Vagina (tissue), 2 donors: Measurements from ENCODE around the gene SEMA4D.

Source experiments
- CTCF ChIP-seq, 3 experiments: fragments of 450-650 bp in 2 of 3; fragments of 200-600 bp in 1 of 3; sonication (generic) in 1 of 3; IDR thresholded peaks; one replicate each; pipeline ENCODE4 v1.5.1; 2017 to 2019; ENCODE audit warnings: antibody characterized with exemption in 3 of 3, mild to moderate bottlenecking in 2 of 3, moderate library complexity in 2 of 3
- POLR2A ChIP-seq, 2 donors: fragments of 450-650 bp; IDR thresholded peaks; one replicate each; pipeline ENCODE4 v1.6.1; 2017; ENCODE audit warnings: antibody characterized with exemption in 2 of 2, mild to moderate bottlenecking in 2 of 2, moderate library complexity in 2 of 2

DNA sequence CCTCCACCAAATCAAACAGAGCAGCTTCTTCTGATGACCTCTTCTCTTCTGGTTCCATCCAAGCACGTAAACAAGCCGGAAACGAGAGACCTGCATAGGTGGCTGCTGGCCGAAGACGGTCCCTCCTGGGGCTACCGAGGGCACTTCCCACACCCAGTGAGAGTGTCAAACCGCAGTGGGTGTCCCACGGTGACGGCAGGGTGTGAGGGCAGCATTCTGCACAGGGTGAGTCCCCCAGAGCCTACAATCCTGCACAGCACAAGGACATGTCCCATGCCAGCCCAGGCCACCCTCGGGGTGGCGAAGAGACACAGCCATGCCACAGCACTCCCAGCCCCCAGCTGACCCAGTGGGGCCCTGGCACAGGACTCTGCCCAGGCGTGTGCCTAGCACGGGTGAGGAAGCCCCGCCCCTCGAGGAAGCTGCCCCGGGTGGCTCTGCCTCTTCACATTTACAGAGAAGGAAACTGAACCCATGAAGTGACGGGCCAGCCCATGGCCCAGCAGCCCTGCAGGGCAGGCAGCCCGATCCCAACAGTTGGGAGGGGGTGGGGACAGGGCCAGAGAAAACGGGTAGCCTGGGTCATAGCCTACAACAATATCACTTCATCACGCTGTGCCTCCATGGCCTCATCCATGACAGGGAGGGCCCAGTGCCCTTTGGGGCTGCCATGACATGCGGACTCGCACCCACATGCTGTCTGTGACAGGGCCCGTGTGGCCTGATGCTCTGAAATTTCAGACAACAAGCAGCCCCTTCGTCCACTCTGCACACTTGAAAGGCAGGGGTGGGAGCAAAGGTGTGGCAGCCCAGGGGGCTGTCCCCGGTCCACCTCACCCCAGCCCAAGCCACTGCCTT, 43.2 kb downstream of the SEMA4D start:
- no peak for TF ChIP-seq POLR2A (IDR thresholded peaks at IDR 0.05)
- no peak for TF ChIP-seq CTCF (IDR thresholded peaks at IDR 0.05)
